Measurements from ENCODE around the gene OR51L1.
"Not testable (repeated sequence)": the region's sequence is repeated elsewhere in the genome, so short reads cannot be mapped to it uniquely, and the experiment has no call there.

Gene OR51L1, protein sequence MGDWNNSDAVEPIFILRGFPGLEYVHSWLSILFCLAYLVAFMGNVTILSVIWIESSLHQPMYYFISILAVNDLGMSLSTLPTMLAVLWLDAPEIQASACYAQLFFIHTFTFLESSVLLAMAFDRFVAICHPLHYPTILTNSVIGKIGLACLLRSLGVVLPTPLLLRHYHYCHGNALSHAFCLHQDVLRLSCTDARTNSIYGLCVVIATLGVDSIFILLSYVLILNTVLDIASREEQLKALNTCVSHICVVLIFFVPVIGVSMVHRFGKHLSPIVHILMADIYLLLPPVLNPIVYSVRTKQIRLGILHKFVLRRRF

DNA sequence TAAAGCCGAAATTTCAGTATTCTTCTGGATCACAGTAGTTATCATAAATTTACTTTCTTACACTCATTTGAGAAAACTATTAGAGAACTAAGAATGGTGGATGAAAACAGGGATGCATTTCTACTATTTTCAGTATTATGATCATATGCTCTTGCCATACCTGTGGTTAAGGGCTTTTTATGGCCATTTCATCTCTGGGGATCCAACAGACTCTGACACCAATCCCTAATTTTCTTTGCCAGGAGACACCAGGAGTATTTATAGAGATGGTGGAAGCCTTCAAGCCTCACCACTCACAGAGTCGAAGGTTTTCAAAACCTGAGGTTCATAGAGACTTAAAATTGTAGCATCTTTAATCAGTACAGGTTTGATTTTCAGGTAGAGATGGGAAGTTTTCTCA, at the start of gene OR51L1:
Gene OR51L1 (plus strand): TSS at position 301 of the 400 bp plus-strand sequence. CDS start 4,132 bp downstream, outside the sequence.
- DNase-seq = no peak

DNA sequence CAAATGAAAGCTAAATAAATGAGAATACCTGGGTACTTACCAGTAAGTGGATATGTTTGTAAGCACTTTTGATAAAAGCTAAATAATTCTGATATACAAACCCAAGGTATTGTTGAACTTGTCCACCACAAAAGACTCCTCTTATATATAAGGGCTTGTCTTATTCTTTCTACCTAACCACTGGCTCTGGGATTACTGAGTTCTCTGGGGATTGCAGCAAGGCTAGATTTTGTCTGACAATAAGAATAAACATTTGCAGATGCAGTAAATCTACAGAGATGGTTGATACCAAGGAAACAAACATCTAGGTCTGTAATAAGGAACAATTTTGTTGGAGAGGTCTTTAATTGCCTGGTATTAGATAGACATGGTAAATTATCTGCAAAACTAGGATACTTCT, 47.1 kb upstream of the OR51L1 start, which contains the start of gene OR51A4:
Gene OR51A4 (minus strand): TSS at position 101 of the 400 bp plus-strand sequence. CDS start 505 bp downstream, outside the sequence.
- no peak for DNase-seq

DNA sequence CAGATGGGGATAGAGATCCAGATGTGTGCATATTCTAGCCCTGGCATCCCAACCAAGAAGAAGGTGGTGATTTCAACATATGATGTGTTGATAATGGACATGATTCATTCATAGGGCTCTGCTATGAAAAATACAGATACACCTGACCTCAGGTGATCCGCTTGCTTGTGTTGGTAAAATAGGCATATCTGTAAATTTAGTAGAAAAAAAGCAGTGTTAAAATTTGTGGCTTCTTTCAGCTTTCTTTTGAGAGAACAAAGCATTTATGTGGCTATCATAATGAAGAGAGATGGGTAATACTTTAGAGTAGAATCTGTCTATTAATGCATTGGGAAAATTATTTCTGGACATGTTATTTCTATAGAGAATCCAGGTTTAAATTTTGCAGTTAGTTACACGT, 39.0 kb upstream of the OR51L1 start, which contains the start of gene OR51A2:
Gene OR51A2 (minus strand): TSS at position 101 of the 400 bp plus-strand sequence. CDS start 0 bp downstream, at position 101.
- not testable (repeated sequence) for DNase-seq

DNA sequence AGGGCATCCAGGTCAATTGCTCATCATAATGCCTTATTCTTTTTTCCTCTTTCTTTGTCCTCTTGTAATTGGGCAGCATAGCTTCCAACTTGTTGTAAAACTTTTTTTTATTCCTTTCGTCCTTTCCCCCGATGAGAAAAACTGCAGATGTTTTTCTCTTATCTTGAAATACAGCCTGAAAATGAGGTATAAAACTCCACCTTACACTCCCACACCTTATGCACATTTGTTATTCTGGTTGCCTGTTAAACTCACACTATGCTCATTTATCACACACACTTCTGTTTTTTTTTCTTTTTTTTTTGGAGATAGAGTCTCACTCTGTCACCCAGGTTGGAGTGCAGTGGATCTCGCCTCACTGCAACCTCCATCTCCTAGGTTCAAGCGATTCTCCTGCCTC, 37.3 kb upstream of the OR51L1 start:
- no peak for DNase-seq

DNA sequence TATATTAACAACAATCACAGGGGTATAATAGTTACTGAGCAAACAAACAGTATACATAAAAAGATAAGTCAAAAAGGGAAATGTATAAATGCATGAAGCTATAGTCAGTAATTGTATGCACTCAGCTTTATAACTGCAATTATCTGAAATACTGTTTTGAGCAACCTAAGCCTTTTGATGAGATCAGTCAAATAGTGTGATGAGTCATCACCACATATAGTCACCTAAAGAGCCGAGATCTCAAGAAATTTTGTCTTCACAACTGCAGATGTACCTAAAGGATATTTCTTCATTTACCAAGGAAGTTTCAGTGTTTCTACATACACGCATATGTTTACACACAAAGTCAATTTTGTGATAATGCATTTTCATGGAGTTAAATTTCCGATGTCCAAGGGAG, 33.8 kb upstream of the OR51L1 start:
- DNase-seq = no peak

DNA sequence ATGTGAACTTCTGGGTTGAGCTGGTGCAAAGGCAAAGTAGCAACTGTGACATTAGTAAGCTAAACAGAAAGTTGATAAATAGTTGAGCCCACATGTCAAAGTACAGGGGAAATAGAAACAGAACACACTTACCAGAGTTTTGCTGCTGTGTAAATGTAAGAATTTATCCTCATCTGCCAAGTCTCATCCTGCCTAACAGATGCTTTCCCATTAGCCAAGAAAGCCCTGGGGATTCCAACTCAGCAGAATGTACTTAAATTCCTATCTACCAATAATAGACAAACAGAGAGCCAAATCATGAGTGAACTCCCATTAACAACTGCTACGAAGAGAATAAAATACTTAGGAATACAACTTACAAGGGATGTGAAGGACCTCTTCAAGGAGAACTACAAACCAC, 31.8 kb upstream of the OR51L1 start:
- no peak for DNase-seq

DNA sequence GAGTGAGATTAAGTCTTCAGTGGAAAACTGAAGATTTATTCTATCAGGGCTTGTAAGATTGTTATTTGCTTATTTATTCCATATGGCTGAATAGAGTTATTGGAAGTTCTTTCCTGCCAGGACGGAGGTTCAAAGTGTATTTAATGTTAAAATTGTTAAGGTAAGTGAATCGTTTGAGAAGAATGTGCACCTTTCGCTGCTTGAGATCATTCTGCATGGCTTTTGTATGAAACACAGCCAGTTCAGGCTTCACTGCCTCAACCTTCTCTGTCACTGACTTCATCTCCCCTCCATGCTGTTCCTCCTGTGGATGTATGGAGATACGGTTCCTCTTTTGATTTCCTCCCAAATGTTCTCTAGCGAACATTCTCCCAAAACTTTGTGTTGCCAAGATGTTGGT, 19.2 kb upstream of the OR51L1 start:
- DNase-seq = no peak

DNA sequence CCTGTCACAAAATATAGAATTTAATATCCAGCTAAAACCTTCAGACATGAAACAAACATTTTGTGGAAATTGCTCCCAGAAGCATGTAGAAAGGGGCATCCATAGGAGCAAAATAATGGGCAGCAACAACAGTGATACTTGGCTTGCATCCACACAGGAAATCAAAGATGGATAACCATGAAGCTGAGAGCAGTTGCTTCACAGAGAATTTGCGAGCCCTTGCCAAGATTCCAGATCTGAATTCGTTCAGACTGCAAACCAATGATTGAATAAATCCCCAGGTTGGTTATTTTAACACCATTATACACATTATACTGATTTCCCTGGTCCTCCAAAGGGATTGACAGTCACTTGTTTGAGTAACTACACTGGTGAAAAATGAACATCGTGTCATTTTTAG, 15.6 kb upstream of the OR51L1 start:
- no peak for DNase-seq

DNA sequence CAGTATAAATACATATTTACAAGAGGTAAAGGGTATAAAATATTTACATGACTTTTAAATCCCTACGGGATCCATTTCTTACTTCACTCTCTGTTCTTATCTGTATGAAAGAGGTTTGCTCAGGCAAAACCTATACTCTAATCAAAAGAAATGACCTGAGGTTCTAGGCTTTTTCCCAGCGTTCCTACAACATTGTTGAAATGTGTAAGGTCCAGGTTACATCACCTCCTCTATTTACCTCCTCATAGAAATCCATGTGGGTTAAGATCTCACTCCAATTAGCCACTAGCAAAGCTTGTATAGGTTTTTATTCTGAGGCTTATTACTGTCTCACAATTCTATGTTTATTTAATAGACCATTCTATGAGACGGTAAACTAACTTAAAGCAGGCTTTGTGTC, 12.0 kb upstream of the OR51L1 start:
- DNase-seq = no peak

DNA sequence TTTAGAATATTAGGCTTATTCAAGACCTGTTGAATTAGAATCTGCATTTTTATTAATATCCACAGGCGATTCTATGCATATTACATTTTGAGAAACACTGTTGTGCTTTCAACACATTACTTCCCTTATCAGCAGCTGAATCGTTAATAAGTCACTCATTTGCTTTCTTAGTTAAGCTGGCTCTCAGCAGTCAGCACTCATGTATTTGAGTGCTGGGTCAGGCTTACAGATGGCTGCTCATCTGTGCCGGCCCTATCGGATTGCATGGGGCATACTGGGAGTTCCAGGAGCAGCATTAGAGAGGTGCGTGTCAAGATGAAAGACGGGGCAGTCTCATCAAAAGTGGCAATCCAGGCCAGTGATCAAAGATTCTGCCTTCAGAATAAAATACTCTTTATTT, 10.8 kb upstream of the OR51L1 start:
- no peak for DNase-seq

DNA sequence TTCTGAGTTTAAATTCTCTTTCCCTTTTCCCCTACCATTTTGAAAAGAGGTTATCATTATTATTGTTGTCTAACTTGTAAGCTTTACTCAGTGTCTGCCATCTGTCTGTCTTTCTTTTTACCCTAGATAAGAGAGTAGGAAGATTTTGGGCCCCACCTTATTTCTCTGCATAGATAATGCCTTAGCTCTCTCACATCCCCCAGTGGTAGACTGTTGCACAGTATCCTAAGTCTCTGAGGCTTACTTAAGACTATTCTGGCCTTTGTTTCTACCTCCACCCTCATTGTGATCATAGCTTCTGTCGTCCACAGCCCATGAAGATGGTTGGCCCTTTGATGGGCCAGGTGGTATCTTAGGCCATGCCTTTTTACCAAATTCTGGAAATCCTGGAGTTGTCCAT, 3.6 kb upstream of the OR51L1 start:
- no peak for DNase-seq

DNA sequence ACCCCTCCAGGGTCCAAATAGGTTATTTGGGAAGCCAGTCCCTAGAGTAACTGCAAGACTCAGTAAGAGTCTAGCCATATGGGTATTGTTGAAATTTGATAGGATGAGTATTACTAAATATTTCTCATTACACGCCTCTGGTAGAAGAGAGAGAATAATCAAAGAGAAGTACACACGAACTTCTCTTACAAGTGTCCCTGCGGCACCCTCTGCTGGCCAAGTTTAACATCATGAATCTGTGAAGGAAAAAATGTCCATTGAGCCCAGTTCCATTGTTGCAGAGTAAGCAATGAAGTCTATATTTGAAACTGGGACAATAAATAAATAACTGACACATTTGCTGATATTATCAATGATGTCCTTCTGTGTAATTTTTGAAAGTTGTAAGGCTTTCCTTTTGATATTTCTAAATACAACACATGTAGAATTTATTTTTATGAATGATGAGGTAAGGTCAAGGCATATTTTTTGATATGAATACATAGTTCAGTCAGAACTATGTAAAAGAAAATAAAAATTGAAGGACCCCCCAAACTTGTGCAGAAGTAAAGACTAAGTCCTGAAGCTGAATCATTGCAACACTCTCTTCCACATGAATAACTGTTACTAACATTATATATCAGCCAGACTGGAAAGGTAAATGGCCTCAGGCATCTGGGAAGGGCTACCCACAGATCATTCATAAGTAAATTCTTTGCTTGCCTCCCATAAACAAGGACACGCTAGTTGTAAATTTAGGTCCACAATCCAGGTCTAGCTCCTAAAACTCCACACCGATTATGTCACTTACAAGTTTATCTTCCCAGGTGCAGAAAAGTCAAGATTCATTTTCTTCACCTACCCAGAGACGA, 10.0 kb downstream of the OR51L1 start:
- no peak for DNase-seq

DNA sequence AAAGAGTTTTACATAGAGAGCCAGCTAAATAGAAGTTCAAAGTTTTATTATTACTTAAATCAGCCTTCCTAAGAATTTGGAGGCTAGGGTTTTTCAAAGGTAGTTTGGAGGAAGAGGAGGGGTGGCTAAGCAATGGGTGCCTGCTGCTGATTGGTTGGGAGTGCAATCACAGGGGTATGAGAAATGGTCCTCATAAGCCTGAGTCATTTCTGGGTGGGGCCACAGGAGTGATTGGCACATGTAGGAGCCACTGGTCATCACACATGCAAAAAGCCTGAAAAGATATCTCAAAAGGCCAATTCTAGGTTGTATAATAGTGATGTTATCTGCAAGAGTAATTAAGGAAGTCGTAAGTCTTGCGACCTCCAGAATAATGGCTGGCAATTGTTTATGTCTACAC, 12.9 kb downstream of the OR51L1 start:
- no peak for DNase-seq

DNA sequence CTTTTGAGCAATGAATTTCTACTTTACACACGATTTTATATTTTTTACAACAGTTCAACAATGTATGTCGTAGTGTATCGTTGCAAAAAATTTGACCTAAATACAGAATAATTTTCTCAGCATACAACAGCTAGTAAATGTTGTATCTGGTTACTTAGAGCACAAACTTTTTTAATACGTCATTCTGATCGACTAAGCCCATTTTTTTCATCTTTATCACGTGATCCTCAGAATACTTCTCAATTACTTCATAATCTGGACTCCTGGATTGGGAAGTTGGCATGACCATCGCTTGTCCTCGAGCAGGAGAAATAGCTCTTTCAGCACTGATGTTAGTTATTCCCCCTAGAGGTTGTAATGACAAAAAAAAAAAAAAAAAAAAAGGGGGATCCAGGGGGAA, 16.6 kb downstream of the OR51L1 start:
- no peak for DNase-seq

DNA sequence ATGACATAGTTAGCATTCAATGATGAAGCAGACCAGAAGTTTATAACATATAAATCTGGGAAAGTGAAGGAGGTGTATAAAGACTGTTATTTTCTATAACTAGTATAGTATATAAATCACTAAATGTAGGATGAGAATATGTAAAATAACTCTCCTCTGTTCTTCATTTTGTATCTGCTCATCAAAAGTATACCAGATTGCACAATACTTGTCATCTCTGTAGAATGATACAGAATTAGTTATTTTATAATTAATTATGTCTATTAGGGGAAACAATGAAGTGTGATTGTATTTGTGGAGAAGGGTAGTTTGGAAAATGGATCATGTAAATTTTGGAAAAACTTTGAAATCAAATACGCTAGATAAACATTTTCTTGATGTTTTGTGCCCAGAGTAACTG, 18.4 kb downstream of the OR51L1 start:
- no peak for DNase-seq

DNA sequence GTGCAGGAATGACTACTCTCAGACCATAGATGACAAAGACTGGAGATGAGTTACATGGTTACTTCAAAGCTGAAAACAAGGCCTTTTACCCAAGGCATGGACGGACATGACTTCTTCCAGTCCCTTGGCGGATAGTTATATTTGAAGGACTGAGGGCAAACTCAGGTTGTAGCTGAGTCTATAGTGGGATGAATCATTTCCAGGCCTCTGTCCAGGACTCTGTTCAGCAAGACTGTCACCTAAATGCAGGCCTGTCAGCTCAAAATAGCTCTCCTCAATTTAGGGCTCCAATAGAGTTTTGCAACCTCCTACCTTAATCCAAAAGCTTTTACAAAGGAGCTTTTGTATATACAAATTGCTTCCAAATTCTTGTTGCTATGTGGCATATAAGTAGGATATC, 27.3 kb downstream of the OR51L1 start:
- DNase-seq = no peak

DNA sequence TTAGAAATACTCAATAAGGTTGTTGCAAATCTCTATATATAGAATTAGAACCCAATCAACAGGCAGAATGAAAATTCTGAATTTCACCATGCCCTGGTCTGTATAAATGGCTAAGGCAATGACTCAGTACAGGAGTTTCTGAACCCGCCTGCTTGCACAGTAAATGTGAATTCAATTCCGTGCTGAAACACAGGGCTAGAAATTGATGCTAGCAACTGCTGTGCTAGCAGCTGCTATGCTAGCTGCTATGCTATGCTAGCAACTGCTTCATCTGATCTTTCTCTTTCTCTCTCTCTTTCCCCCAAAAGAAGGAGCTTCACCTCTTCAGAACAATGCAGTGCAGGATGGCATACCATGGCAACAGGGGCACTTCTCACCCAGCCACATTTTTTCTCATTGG, 42.0 kb downstream of the OR51L1 start:
- no peak for DNase-seq

DNA sequence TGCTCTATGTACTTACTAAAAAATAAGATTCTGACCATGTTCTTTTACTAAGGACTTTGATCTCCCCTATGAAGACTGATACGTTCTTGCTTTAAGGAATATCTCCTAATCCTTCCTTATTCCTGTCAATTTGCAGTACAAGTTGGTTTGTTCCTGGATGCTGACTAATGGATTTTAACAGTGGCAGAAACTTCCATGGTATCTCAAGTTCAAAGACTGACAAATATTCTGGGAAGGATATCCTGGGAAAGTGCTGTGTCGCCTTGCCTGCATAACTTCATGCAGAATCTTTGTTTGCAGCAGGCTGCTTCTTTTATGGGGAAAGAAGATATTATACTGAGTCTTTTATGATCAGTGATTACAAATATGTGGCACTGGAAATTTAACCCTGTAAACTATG, 43.3 kb downstream of the OR51L1 start:
- DNase-seq = no peak

DNA sequence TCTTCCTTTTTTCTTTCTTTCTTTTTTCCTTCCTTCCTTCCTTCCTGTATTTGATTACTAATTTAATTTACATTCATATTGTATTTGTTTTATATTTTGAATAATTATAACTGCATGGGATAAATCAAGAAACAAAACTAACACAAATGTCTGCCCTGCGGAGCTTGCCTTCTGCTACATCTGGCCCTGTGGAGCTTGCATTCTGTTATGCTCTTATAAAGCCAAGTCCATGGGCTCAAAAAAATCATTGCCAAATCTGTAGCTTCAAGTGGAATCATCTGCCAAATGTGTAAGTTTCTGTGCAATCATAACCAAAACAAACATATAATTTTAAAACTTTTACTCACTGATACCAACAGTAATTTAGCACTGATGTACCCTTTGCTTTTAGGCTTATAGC, 43.7 kb downstream of the OR51L1 start:
- DNase-seq = no peak

DNA sequence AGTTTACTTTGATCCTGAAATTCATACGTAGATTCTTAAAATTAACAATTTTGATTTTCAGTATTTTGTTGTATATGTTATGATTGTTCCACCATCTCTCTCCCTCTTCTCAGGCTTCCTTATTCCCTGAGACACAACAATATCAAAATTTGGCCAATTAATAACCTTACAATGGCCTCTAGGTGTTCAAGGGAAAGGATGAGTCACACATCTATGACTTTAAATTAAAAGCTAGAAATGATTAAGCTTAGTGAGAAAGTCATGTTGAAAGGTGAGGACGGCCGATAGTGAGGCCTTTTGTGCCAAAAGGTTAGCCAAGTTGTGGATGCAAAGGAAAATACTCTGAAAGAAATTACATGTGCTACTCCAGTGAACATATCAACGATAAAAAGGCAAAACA, 46.2 kb downstream of the OR51L1 start:
- DNase-seq = no peak

DNA sequence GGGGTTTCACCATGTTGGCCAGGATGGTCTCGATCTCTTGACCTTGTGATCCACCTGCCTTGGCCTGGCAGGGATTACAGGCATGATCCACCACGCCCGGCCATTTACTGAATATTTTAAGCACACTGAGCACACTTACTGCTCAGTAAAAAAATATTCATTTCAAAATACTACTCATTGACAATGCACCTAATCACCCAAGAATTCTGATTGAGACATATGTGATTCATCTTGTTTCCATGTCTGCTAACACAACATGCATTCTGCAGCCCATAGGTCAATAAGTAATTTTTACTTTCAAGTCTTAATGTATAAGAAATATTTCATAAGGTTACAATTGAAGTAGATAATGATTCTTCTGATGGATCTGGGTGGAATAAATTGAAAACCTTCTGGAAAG, 47.4 kb downstream of the OR51L1 start:
- DNase-seq = no peak

DNA sequence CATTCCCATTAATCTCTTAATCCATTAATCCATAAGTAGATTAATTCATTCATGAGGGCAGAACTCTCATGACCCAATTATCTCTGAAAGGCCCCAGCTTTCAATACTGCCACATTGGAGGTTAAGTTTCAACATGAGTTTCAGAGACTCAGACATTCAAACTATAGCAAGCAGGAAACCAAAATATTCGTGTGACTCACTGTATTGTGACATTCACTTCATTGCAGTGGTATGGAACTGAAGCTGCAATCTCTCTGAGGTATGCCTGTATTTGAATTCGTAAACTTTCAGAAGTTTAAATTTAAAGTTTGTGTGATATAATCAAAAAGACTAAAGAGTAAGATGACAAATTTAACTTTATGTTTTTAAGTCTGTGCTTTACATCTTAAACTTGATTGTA, 48.7 kb downstream of the OR51L1 start:
- no peak for DNase-seq

DNA sequence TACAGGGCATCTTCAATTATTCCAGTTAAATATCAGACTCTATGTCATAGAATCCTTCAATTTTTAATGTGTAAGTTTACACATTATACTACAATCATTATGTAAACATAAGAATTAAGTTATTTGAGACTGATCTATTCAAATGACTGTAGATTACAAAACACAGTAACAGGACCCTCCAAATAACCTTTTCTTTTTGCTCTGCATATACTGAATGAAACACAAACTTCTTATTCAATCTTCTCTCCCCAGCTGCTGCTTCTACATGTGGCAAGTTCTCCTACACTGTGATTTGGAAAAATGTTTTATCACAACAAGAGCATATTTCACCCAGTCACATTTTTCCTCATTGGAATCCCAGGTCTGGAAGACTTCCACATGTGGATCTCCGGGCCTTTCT, 51.6 kb downstream of the OR51L1 start, which contains the start of gene OR52J3:
Gene OR52J3 (plus strand): TSS at position 301 of the 400 bp plus-strand sequence. CDS start 0 bp downstream, at position 301.
- DNase-seq = no peak

DNA sequence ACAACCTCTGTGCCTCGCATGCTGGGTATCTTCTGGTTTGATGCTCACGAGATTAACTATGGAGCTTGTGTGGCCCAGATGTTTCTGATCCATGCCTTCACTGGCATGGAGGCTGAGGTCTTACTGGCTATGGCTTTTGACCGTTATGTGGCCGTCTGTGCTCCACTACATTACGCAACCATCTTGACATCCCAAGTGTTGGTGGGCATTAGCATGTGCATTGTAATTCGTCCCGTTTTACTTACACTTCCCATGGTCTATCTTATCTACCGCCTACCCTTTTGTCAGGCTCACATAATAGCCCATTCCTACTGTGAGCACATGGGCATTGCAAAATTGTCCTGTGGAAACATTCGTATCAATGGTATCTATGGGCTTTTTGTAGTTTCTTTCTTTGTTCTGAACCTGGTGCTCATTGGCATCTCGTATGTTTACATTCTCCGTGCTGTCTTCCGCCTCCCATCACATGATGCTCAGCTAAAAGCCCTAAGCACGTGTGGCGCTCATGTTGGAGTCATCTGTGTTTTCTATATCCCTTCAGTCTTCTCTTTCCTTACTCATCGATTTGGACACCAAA, 52.2 kb downstream of the OR51L1 start:
- no peak for DNase-seq
